ENCODE data around the gene ARL16. TPM values are rescaled to one million over a fixed set of nuclear protein-coding genes. Genes with fewer than 3 reads are reported as not detected.

The ARL16 gene
- total and polyA plus RNA-seq, 2 experiments from 2014 or later, result 40.4 to 54.9 TPM

DNA sequence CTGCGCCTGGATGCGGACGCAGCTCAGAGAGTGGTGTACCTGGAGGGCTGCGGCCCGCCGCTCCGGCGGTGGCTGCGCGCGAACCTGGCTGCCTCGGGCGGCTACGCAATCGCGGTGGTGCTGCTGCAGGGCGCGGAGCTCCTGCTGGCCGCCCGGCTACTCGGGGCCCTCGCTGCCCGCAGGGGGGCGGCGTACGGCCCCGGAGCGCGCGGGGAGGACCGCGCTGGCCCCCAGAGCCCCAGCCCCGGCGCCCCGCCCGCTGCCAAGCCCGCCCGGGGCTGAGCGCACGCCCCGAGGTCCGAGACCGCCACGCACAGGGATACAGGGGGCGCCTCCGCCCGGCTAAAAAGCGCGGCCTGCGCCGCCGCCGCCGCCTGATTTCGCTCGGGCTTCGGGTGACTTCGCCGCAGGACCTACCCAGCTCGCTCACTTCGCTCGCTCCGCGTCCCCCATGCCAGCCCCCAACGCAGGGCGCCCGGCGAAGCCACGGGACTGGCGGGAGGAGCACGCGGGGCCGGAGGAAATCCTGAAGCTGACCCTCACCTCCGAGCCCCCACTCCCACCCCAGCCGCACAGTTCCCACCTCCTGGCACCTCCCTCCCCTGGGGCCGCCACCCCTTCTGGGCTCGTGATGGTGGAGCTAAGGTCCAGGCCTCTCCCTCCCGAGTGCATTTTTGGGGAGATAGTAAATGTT lies 35.4 kb downstream of the ARL16 start (continued):
- TF ChIP-seq, protein P1, sequence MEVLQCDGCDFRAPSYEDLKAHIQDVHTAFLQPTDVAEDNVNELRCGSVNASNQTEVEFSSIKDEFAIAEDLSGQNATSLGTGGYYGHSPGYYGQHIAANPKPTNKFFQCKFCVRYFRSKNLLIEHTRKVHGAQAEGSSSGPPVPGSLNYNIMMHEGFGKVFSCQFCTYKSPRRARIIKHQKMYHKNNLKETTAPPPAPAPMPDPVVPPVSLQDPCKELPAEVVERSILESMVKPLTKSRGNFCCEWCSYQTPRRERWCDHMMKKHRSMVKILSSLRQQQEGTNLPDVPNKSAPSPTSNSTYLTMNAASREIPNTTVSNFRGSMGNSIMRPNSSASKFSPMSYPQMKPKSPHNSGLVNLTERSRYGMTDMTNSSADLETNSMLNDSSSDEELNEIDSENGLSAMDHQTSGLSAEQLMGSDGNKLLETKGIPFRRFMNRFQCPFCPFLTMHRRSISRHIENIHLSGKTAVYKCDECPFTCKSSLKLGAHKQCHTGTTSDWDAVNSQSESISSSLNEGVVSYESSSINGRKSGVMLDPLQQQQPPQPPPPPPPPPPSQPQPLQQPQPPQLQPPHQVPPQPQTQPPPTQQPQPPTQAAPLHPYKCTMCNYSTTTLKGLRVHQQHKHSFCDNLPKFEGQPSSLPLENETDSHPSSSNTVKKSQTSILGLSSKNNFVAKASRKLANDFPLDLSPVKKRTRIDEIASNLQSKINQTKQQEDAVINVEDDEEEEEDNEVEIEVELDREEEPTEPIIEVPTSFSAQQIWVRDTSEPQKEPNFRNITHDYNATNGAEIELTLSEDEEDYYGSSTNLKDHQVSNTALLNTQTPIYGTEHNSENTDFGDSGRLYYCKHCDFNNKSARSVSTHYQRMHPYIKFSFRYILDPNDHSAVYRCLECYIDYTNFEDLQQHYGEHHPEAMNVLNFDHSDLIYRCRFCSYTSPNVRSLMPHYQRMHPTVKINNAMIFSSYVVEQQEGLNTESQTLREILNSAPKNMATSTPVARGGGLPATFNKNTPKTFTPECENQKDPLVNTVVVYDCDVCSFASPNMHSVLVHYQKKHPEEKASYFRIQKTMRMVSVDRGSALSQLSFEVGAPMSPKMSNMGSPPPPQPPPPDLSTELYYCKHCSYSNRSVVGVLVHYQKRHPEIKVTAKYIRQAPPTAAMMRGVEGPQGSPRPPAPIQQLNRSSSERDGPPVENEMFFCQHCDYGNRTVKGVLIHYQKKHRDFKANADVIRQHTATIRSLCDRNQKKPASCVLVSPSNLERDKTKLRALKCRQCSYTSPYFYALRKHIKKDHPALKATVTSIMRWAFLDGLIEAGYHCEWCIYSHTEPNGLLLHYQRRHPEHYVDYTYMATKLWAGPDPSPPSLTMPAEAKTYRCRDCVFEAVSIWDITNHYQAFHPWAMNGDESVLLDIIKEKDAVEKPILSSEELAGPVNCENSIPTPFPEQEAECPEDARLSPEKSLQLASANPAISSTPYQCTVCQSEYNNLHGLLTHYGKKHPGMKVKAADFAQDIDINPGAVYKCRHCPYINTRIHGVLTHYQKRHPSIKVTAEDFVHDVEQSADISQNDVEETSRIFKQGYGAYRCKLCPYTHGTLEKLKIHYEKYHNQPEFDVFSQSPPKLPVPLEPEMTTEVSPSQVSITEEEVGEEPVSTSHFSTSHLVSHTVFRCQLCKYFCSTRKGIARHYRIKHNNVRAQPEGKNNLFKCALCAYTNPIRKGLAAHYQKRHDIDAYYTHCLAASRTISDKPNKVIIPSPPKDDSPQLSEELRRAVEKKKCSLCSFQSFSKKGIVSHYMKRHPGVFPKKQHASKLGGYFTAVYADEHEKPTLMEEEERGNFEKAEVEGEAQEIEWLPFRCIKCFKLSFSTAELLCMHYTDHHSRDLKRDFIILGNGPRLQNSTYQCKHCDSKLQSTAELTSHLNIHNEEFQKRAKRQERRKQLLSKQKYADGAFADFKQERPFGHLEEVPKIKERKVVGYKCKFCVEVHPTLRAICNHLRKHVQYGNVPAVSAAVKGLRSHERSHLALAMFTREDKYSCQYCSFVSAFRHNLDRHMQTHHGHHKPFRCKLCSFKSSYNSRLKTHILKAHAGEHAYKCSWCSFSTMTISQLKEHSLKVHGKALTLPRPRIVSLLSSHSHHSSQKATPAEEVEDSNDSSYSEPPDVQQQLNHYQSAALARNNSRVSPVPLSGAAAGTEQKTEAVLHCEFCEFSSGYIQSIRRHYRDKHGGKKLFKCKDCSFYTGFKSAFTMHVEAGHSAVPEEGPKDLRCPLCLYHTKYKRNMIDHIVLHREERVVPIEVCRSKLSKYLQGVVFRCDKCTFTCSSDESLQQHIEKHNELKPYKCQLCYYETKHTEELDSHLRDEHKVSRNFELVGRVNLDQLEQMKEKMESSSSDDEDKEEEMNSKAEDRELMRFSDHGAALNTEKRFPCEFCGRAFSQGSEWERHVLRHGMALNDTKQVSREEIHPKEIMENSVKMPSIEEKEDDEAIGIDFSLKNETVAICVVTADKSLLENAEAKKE (CRISPR knock-in tag; IDR thresholded peaks at IDR 0.05), result no peak
- TF ChIP-seq EZH2 (IDR thresholded peaks at IDR 0.05; ENCODE audit: low read depth, unreplicated experiment) (peak; percentile 23), ZNF331 (CRISPR knock-in tag; IDR thresholded peaks at IDR 0.05; ENCODE audit: low read depth) (no peak)
- TF ChIP-seq, protein P2, sequence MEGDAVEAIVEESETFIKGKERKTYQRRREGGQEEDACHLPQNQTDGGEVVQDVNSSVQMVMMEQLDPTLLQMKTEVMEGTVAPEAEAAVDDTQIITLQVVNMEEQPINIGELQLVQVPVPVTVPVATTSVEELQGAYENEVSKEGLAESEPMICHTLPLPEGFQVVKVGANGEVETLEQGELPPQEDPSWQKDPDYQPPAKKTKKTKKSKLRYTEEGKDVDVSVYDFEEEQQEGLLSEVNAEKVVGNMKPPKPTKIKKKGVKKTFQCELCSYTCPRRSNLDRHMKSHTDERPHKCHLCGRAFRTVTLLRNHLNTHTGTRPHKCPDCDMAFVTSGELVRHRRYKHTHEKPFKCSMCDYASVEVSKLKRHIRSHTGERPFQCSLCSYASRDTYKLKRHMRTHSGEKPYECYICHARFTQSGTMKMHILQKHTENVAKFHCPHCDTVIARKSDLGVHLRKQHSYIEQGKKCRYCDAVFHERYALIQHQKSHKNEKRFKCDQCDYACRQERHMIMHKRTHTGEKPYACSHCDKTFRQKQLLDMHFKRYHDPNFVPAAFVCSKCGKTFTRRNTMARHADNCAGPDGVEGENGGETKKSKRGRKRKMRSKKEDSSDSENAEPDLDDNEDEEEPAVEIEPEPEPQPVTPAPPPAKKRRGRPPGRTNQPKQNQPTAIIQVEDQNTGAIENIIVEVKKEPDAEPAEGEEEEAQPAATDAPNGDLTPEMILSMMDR (conservative IDR thresholded peaks at IDR 0.05; ENCODE audit: low read depth in 2 of 2), result 0 out of 4 replicates have a peak, but pooled peaks of 1 of the 2 experiments have one; percentile 9

DNA sequence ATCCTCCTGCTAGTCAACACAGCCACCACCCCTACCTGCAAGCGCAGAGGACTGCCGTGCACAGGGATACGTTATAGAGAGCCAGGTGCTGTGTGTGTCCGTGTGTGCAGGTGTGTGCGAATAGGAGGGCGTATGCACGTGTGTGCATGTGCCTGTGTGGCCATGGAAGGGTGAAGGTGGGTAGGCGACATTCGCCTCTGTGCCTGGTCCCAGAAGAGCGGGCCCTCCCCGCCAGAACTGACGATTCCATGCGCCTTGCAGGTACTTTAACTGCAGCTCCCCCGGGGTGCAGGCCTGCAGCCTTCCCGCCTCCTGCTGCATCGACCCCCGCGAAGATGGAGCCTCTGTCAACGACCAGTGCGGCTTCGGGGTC lies 36.0 kb downstream of the ARL16 start:
- H2AFZ ChIP-seq, result peak overlapping the region; percentile 90
- TF ChIP-seq CREB1 (CRISPR knock-in tag; IDR thresholded peaks at IDR 0.05; ENCODE audit: low read depth), result no peak
- TF ChIP-seq EZH2 (IDR thresholded peaks at IDR 0.05; ENCODE audit: low read depth, unreplicated experiment), result peak; percentile 56
- ATAC-seq, result peak; percentile 8

More for the DNA sequence above, 36.0 kb downstream of the ARL16 start:
- Histone ChIP-seq H4K20me1 (replicated peaks; ENCODE audit: insufficient read depth) (no peaks in the 10 kb centered on the region), H3F3A (replicated peaks; ENCODE audit: low read depth) (peaks cover 13% of the 10 kb centered on the region; the same call in 1 of the 2 replicates), H3K27ac (ENCODE audit: low read depth) (no peak overlapping the region), H3K27me3 (ENCODE audit: insufficient read depth) (peaks cover 34% of the 10 kb centered on the region), H3K9me2 (ENCODE audit: insufficient read depth) (no peaks in the 10 kb centered on the region), H3K36me3 (ENCODE audit: insufficient read depth) (no peaks in the 10 kb centered on the region), H3K4me3 (peak overlapping the region; percentile 58), H3K79me2 (replicated peaks; ENCODE audit: insufficient read depth) (no peaks in the 10 kb centered on the region), H3K4me1 (ENCODE audit: insufficient read depth) (peaks cover 13% of the 10 kb centered on the region), H3K4me2 (peak overlapping the region; percentile 84)
- Mint-ChIP-seq H3K27ac (no peak overlapping the region), H3K4me3 (peak overlapping the region; percentile 56), H3K9me3 (peaks cover 9% of the 10 kb centered on the region; the same call in 1 of the 3 replicates), H3K4me1 (peaks cover 6% of the 10 kb centered on the region), H3K36me3 (ENCODE audit: low read depth) (no peaks in the 10 kb centered on the region), H3K27me3 (ENCODE audit: insufficient read depth, low read depth, poor library complexity) (peaks cover 37% of the 10 kb centered on the region)
- no peak for DNase-seq (ENCODE audit: low spot score)

All from GM23338 (cell line).